Naive B cell (primary cell): ENCODE measurements around the gene CALR3. TPM values are rescaled to one million over a fixed set of nuclear protein-coding genes. Genes with fewer than 3 reads are reported as not detected.
"Not testable (repeated sequence)": the region's sequence is repeated elsewhere in the genome, so short reads cannot be mapped to it uniquely, and the experiment has no call there.

ENCODE experiments used
- ATAC-seq, 2 donors: fragments of 150-1000 bp; cut with Tn5 transposase; 2 replicates each; pipeline ENCODE4 v1.10.0; 2021; ENCODE audit warnings: low read depth in 2 of 2, mild to moderate bottlenecking in 2 of 2, moderate library complexity in 2 of 2
- DNase-seq: peaks from one replicate; pipeline ENCODE4 v3.0.0; 2022
- H3K27ac Mint-ChIP-seq, 6 donors: one replicate each; pipeline ENCODE4 v1.8.0; 2020 to 2022; ENCODE audit warnings: mild to moderate bottlenecking in 6 of 6, mixed read lengths in 6 of 6, moderate library complexity in 5 of 6, inconsistent platforms in 2 of 6
- H3K27me3 Mint-ChIP-seq, 3 donors: one replicate each; pipeline ENCODE4 v1.8.0; 2021 to 2022; ENCODE audit warnings: mixed read lengths in 3 of 3, mild to moderate bottlenecking in 1 of 3
- H3K36me3 Mint-ChIP-seq, 2 donors: one replicate each; pipeline ENCODE4 v1.8.0; 2020 to 2022; ENCODE audit warnings: mixed read lengths in 2 of 2, inconsistent platforms in 1 of 2, mild to moderate bottlenecking in 1 of 2
- H3K4me1 Mint-ChIP-seq, 3 donors: one replicate each; pipeline ENCODE4 v1.8.0; 2020 to 2022; ENCODE audit warnings: mixed read lengths in 3 of 3, inconsistent platforms in 1 of 3, mild to moderate bottlenecking in 1 of 3, moderate library complexity in 1 of 3
- H3K4me3 Mint-ChIP-seq, 8 donors: one replicate each; pipeline ENCODE4 v1.8.0; 2020 to 2022; ENCODE audit warnings: mild to moderate bottlenecking in 8 of 8, mixed read lengths in 8 of 8, moderate library complexity in 8 of 8, inconsistent platforms in 2 of 8
- H3K9me3 Mint-ChIP-seq, 7 donors: one replicate each; pipeline ENCODE4 v1.8.0; 2020 to 2022; ENCODE audit warnings: mixed read lengths in 7 of 7, mild to moderate bottlenecking in 5 of 7, inconsistent platforms in 2 of 7, moderate library complexity in 1 of 7
- polyA plus RNA-seq, 6 donors: library from polyadenylated mRNA; unstranded; fragments of 300-500 nt; fragmentation: Illumina TruSeq; gene quantifications; one replicate each; pipeline ENCODE4 v1.2.3, GENCODE V29; 2021; ENCODE audit warnings: low read depth in 6 of 6

CALR3 gene
- under 1 TPM in 1 of 6 donors, not detected in 5; 0.41 TPM for polyA plus RNA-seq

GRCh38 chr19:16495982-16496612 is at the start of gene CALR3, which contains the start of gene C19orf44:
Gene CALR3 (minus strand): TSS chr19:16496167. CDS start chr19:16496129, 38 bp downstream.
Gene C19orf44 (plus strand): TSS chr19:16496394. CDS start chr19:16500793, 4,399 bp downstream.
- Mint-ChIP-seq H3K9me3 (no peaks in the 10 kb centered on the region), H3K4me1 (peaks cover 6 to 24% (median 10%) of the 10 kb centered on the region in 3 donors), H3K27me3 (no peaks in the 10 kb centered on the region), H3K4me3 (peak within 1 kb of the TSS; percentile 86 to 97 (median 94)), H3K27ac (peak within 1 kb of the TSS; percentile 49 to 98 (median 94)), H3K36me3 (peaks cover 0 to 2% of the 10 kb centered on the region in 2 donors)
- DNase-seq, result peak; percentile 96
- ATAC-seq, result peak; percentile 97 to 98

- DNase-seq (peak; percentile 18), ATAC-seq (peak; percentile 26 to 43)
- Mint-ChIP-seq H3K4me3 (peak overlapping the region in 7 of 8 donors; percentile 5 to 92 (median 61)), H3K27me3 (no peaks in the 10 kb centered on the region), H3K4me1 (peaks cover 26 to 39% (median 32%) of the 10 kb centered on the region in 3 donors), H3K9me3 (no peaks in the 10 kb centered on the region), H3K27ac (peak overlapping the region in 4 of 6 donors; percentile 59 to 91 (median 77)), H3K36me3 (no peaks in the 10 kb centered on the region)
Measured at GRCh38 chr19:16544473-16545231, 48.7 kb upstream of the CALR3 start.

GRCh38 chr19:16543734-16544133 is 47.8 kb upstream of the CALR3 start:
- H3K36me3 Mint-ChIP-seq, DNase-seq, H3K9me3 Mint-ChIP-seq, H3K27me3 Mint-ChIP-seq, ATAC-seq: not testable (repeated sequence)
- Mint-ChIP-seq H3K4me3 (peak overlapping the region; percentile 35 to 95 (median 92)), H3K27ac (peak overlapping the region in 3 of 6 donors; percentile 87 to 96 (median 90)), H3K4me1 (peaks cover 31 to 45% (median 40%) of the 10 kb centered on the region in 3 donors)

- H3K9me3 Mint-ChIP-seq, result no peaks in the 10 kb centered on the region
Measured at GRCh38 chr19:16542910-16543472, 47.0 kb upstream of the CALR3 start.

GRCh38 chr19:16542045-16542909 is 46.3 kb upstream of the CALR3 start, which contains the start of gene CHERP:
Gene CHERP (minus strand): TSS chr19:16542437. CDS start chr19:16542378, 59 bp downstream.
- H3K4me3 Mint-ChIP-seq, result peak within 1 kb of the TSS; percentile 89 to 95 (median 92)
- H3K36me3 Mint-ChIP-seq, result peaks cover 0 to 11% of the 10 kb centered on the region in 2 donors
- H3K4me1 Mint-ChIP-seq, result peaks cover 44 to 60% (median 54%) of the 10 kb centered on the region in 3 donors
- ATAC-seq, result peak; percentile 75 to 85
- no peaks in the 10 kb centered on the region for H3K27me3 Mint-ChIP-seq
- H3K9me3 Mint-ChIP-seq, result no peaks in the 10 kb centered on the region
- DNase-seq, result peak; percentile 93
- H3K27ac Mint-ChIP-seq, result peak within 1 kb of the TSS; percentile 86 to 97 (median 92)

More at GRCh38 chr19:16542910-16543472, 47.0 kb upstream of the CALR3 start:
- no peaks in the 10 kb centered on the region for H3K27me3 Mint-ChIP-seq
- ATAC-seq, result no peak
- H3K36me3 Mint-ChIP-seq, result peaks cover 0 to 7% of the 10 kb centered on the region in 2 donors
- peak overlapping the region; percentile 89 to 95 (median 92) for H3K4me3 Mint-ChIP-seq
- peak overlapping the region; percentile 86 to 97 (median 92) for H3K27ac Mint-ChIP-seq
- no peak for DNase-seq
- peaks cover 38 to 53% (median 47%) of the 10 kb centered on the region in 3 donors for H3K4me1 Mint-ChIP-seq

GRCh38 chr19:16541526-16542044 is 45.6 kb upstream of the CALR3 start:
- Mint-ChIP-seq H3K27ac (peak overlapping the region; percentile 75 to 90 (median 84)), H3K4me1 (peaks cover 48 to 66% (median 58%) of the 10 kb centered on the region in 3 donors), H3K9me3 (no peaks in the 10 kb centered on the region), H3K4me3 (peak overlapping the region; percentile 87 to 95 (median 92)), H3K27me3 (no peaks in the 10 kb centered on the region), H3K36me3 (peaks cover 0 to 14% of the 10 kb centered on the region in 2 donors)
- ATAC-seq, result no peak
- no peak for DNase-seq

GRCh38 chr19:16540948-16541347 is 45.0 kb upstream of the CALR3 start:
- Mint-ChIP-seq H3K4me1 (peaks cover 53 to 69% (median 61%) of the 10 kb centered on the region in 3 donors), H3K36me3 (peaks cover 0 to 21% of the 10 kb centered on the region in 2 donors), H3K4me3 (peak overlapping the region; percentile 87 to 95 (median 92)), H3K27me3 (no peaks in the 10 kb centered on the region), H3K9me3 (no peaks in the 10 kb centered on the region), H3K27ac (peak overlapping the region in 5 of 6 donors; percentile 73 to 90 (median 82))
- ATAC-seq (no peak), DNase-seq (no peak)

GRCh38 chr19:16537111-16537510 is 41.1 kb upstream of the CALR3 start:
- peaks cover 42 to 47% (median 44%) of the 10 kb centered on the region in 3 donors for H3K4me1 Mint-ChIP-seq
- DNase-seq (no peak), ATAC-seq (no peak)
- no peaks in the 10 kb centered on the region for H3K27me3 Mint-ChIP-seq
- no peaks in the 10 kb centered on the region for H3K9me3 Mint-ChIP-seq
- peaks cover 0 to 29% of the 10 kb centered on the region in 2 donors for H3K36me3 Mint-ChIP-seq
- H3K4me3 Mint-ChIP-seq, result peak overlapping the region in 2 of 8 donors; percentile 42 to 43
- H3K27ac Mint-ChIP-seq, result peak overlapping the region in 1 of 6 donors; percentile 27

- no peak for ATAC-seq
- H3K27ac Mint-ChIP-seq, result no peak overlapping the region
- peaks cover 38 to 42% (median 41%) of the 10 kb centered on the region in 3 donors for H3K4me1 Mint-ChIP-seq
- H3K4me3 Mint-ChIP-seq, result peak overlapping the region in 1 of 8 donors; percentile 24
- peaks cover 0 to 37% of the 10 kb centered on the region in 2 donors for H3K36me3 Mint-ChIP-seq
- no peak for DNase-seq
- H3K27me3 Mint-ChIP-seq, result no peaks in the 10 kb centered on the region
- H3K9me3 Mint-ChIP-seq, result no peaks in the 10 kb centered on the region
Measured at GRCh38 chr19:16536130-16536529, 40.2 kb upstream of the CALR3 start.

- peaks cover 37 to 42% (median 38%) of the 10 kb centered on the region in 3 donors for H3K4me1 Mint-ChIP-seq
- no peaks in the 10 kb centered on the region for H3K27me3 Mint-ChIP-seq
- no peak for ATAC-seq
- H3K36me3 Mint-ChIP-seq, result peaks cover 0 to 40% of the 10 kb centered on the region in 2 donors
- H3K9me3 Mint-ChIP-seq, result no peaks in the 10 kb centered on the region
- no peak for DNase-seq
- no peak overlapping the region for H3K27ac Mint-ChIP-seq
- no peak overlapping the region for H3K4me3 Mint-ChIP-seq
Measured at GRCh38 chr19:16535381-16535780, 39.4 kb upstream of the CALR3 start.

- no peak overlapping the region for H3K4me3 Mint-ChIP-seq
- no peak for ATAC-seq
- H3K27me3 Mint-ChIP-seq, result no peaks in the 10 kb centered on the region
- peaks cover 14 to 23% (median 15%) of the 10 kb centered on the region in 3 donors for H3K4me1 Mint-ChIP-seq
- peaks cover 0 to 30% of the 10 kb centered on the region in 2 donors for H3K36me3 Mint-ChIP-seq
- H3K9me3 Mint-ChIP-seq, result no peaks in the 10 kb centered on the region
- no peak overlapping the region for H3K27ac Mint-ChIP-seq
- DNase-seq, result no peak
Measured at GRCh38 chr19:16532440-16533234, 36.7 kb upstream of the CALR3 start.

- H3K27ac Mint-ChIP-seq, result peak overlapping the region in 1 of 6 donors; percentile 7
- DNase-seq, result no peak
- H3K36me3 Mint-ChIP-seq, result peaks cover 0 to 23% of the 10 kb centered on the region in 2 donors
- H3K9me3 Mint-ChIP-seq, result no peaks in the 10 kb centered on the region
- ATAC-seq, result no peak
- H3K4me3 Mint-ChIP-seq, result no peak overlapping the region
- no peaks in the 10 kb centered on the region for H3K27me3 Mint-ChIP-seq
- H3K4me1 Mint-ChIP-seq, result peaks cover 6 to 13% (median 7%) of the 10 kb centered on the region in 3 donors
Measured at GRCh38 chr19:16531380-16531669, 35.4 kb upstream of the CALR3 start.
